Activated CD4-positive, alpha-beta T cell treated with anti-CD3 and anti-CD28 coated beads, Interleukin-2, amount 50 U/mL, for 24 hours (primary cell): Measurements from ENCODE around the gene UGCG.
"Not testable (repeated sequence)": the region's sequence is repeated elsewhere in the genome, so short reads cannot be mapped to it uniquely, and the experiment has no call there.

Experiments
- DNase-seq, 2 donors: peaks; one replicate each; pipeline ENCODE4 v3.0.0-alpha.2; 2020; ENCODE audit warnings: low read depth in 1 of 2, low spot score in 1 of 2

The UGCG gene

GRCh38 chr9:111895996-111896941, at the start of gene UGCG:
Gene UGCG, plus strand, starts transcription at chr9:111896814. Its CDS starts 402 bp downstream, at chr9:111897216.
- DNase-seq = peak; percentile 68 to 81

GRCh38 chr9:111851553-111851952, 45.1 kb upstream of the UGCG start:
- no peak for DNase-seq

GRCh38 chr9:111852291-111852690, 44.3 kb upstream of the UGCG start:
- no peak for DNase-seq

GRCh38 chr9:111853450-111853827, 43.2 kb upstream of the UGCG start:
- DNase-seq = no peak

GRCh38 chr9:111854799-111855198, 41.8 kb upstream of the UGCG start:
- no peak for DNase-seq

- no peak for DNase-seq
Measured at GRCh38 chr9:111857555-111858211, 38.9 kb upstream of the UGCG start.

GRCh38 chr9:111860443-111860842, 36.2 kb upstream of the UGCG start:
- no peak for DNase-seq

GRCh38 chr9:111863636-111864035, 33.0 kb upstream of the UGCG start:
- no peak for DNase-seq

GRCh38 chr9:111866976-111867375, 29.6 kb upstream of the UGCG start:
- DNase-seq = no peak

- DNase-seq = no peak
Measured at GRCh38 chr9:111868475-111868874, 28.1 kb upstream of the UGCG start.

- DNase-seq = no peak
Measured at GRCh38 chr9:111870774-111871498, 25.7 kb upstream of the UGCG start.

- DNase-seq = no peak
Measured at GRCh38 chr9:111871499-111871855, 25.1 kb upstream of the UGCG start.

GRCh38 chr9:111872886-111873285, 23.7 kb upstream of the UGCG start:
- no peak for DNase-seq

- DNase-seq = no peak
Measured at GRCh38 chr9:111873901-111874300, 22.7 kb upstream of the UGCG start.

- no peak for DNase-seq
Measured at GRCh38 chr9:111874500-111874899, 22.1 kb upstream of the UGCG start.

- DNase-seq = not testable (repeated sequence)
Measured at GRCh38 chr9:111875291-111875690, 21.3 kb upstream of the UGCG start.

GRCh38 chr9:111875691-111876090, 20.9 kb upstream of the UGCG start:
- DNase-seq = not testable (repeated sequence)

- no peak for DNase-seq
Measured at GRCh38 chr9:111876179-111876578, 20.4 kb upstream of the UGCG start.

GRCh38 chr9:111877420-111877819, 19.2 kb upstream of the UGCG start:
- no peak for DNase-seq

GRCh38 chr9:111878946-111879345, 17.7 kb upstream of the UGCG start:
- no peak for DNase-seq

GRCh38 chr9:111886983-111887718, 9.5 kb upstream of the UGCG start:
- no peak for DNase-seq
